Measurements from ENCODE around the gene PLEKHM2. TPM values are rescaled to one million over a fixed set of nuclear protein-coding genes. Genes with fewer than 3 reads are reported as not detected.

PLEKHM2 gene
- total RNA-seq, 4 donors from 2014 or later: 41.9 to 74.5 (median 55.7) TPM

DNA sequence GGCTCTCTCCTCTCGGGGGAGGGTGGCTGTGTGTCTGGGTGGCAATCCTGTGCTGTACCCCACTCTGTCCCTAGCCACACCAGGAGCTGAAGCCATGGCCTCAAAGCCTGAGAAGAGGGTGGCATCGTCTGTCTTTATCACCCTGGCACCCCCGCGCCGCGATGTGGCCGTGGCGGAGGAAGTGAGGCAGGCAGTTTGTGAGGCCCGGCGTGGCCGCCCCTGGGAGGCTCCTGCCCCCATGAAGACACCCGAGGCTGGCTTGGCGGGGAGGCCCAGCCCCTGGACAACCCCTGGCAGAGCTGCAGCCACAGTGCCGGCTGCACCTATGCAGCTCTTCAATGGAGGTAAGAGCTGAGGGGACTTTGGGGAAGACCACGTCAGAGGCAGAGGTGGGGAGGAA is 80.8 kb downstream of the PLEKHM2 start:
- TF ChIP-seq, protein P1, sequence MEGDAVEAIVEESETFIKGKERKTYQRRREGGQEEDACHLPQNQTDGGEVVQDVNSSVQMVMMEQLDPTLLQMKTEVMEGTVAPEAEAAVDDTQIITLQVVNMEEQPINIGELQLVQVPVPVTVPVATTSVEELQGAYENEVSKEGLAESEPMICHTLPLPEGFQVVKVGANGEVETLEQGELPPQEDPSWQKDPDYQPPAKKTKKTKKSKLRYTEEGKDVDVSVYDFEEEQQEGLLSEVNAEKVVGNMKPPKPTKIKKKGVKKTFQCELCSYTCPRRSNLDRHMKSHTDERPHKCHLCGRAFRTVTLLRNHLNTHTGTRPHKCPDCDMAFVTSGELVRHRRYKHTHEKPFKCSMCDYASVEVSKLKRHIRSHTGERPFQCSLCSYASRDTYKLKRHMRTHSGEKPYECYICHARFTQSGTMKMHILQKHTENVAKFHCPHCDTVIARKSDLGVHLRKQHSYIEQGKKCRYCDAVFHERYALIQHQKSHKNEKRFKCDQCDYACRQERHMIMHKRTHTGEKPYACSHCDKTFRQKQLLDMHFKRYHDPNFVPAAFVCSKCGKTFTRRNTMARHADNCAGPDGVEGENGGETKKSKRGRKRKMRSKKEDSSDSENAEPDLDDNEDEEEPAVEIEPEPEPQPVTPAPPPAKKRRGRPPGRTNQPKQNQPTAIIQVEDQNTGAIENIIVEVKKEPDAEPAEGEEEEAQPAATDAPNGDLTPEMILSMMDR (IDR thresholded peaks at IDR 0.05; ENCODE audit: low read depth): no peak

DNA sequence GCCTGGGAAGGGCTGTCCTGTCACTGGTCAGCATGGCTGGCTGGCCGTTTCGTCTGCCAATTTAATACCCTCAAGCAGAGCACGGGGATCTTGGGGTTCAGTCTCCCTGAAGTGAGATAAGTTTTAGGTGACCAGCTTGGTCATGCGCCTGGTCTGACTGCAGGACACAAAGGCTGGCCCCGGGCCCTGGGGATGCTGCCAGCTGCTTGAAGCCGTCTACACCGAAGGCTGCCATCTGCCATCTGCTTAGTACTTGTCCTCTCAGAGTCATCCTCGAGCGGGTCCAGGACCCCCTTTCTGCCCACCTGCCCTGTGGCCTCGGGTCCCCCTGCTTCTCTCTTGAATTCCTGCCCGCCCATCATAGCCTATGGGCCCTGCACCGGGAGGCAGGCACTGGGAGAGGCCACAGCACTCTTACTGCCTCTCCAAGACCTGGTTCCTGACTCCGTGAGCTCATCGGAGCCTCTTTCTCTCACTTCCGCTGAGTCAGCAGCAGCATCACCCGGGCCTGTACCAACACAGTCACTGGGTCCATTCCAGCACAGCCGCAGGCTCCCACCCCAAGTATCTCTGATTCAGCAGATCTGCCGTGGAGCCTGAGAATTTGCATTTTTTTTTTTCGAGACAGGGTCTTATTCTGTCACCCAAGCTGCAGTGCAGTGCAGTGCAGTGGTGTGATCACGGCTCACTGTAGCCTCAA is 81.5 kb downstream of the PLEKHM2 start:
- TF ChIP-seq, protein P1 (IDR thresholded peaks at IDR 0.05; ENCODE audit: low read depth): no peak

DNA sequence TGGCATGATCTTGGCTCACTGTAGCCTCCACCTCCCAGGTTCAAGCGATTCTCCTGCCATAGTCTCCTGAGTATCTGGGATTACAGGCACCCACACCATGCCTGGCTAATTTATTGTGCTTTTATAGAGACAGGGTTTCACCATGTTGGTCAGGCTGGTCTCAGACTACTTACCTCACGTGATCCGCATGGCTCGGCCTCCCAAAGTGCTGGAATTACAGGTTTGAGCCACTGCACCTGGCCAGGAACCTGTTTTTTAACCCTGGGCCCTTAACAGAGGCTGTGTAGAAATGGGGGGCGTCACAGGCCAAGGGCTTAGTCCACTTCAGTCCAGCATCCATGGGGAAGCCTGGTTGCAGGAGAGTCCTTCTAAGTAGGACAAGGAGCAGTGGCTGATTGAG is 83.8 kb downstream of the PLEKHM2 start:
- TF ChIP-seq, protein P1 (IDR thresholded peaks at IDR 0.05; ENCODE audit: low read depth): no peak

DNA sequence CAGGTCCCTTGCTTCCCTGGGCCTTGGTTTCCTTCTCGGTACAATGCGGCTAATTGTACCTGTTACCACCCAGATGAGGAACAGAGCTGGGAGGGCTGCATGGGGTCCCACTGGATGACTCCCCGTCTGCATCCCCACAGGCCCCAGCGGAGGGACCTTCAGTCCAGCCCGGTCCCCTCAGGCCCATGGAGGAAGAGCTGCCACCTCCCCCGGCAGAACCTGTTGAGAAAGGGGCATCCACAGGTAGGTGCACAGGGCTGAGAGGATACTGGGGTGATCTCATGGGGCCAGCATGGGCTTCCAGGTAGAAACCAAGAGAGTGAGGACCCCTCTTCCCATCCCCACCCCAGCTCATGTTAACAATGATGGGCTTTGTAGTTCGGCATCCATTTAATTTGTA is 84.3 kb downstream of the PLEKHM2 start:
- TF ChIP-seq, protein P1 (IDR thresholded peaks at IDR 0.05; ENCODE audit: low read depth): no peak

DNA sequence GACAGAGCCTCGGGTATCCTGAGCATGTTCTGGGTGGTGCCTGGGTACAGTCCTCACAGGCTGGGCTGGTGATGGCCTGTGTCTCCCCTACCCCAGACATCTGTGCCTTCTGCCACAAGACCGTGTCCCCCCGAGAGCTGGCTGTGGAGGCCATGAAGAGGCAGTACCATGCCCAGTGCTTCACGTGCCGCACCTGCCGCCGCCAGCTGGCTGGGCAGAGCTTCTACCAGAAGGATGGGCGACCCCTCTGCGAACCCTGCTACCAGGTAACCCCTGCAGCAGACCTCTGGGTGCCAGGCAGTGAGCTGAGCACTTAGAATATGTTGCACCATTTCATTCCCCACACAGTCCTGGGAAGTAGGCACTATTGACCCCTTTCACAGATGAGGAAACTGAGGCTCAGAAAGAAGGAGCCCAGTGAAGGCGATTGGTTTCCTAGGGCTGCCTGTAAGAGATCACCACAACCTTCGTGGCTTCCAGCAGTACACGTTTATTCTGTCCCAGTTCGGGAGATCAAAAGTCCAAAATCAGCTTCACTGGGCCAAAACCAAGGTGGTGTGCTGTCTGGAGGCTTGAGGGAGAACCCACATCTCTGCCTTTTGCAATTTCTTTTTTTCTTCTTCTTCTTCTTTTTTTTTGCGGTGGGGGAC is 86.3 kb downstream of the PLEKHM2 start:
- TF ChIP-seq, protein P1 (IDR thresholded peaks at IDR 0.05; ENCODE audit: low read depth): no peak

DNA sequence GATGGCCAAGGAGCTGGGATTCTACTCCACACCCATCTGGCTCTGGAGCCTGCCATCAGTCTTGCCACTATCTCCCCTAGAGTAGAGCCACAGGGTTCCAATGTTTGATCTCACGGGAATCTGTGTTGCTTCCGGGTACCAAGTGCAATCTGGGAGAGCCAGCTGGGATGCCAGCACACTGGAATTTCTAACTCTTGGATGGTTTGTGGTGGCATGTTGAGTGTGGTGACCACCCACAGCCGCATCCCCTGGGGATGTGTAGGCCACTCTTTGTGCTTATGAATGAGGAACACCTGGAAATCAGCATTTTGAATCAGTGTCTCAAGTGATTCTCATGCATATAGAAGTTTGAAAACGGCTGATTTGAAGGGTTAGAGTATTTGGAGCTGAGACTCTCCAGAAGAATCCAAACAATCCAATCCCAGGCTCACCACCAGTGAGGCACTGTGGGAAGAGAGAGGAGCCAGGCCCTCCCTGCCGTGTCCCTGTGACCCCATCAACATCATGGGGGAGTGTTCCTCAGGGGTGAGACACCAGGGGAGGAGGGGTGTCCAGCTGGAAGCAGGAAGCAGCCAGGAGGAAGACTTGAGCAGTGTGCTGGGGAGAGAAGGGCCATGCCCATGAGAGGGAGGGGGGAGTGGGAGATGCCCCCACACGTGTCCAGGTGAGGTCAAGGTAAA is 87.9 kb downstream of the PLEKHM2 start:
- TF ChIP-seq, protein P1 (IDR thresholded peaks at IDR 0.05; ENCODE audit: low read depth): no peak

DNA sequence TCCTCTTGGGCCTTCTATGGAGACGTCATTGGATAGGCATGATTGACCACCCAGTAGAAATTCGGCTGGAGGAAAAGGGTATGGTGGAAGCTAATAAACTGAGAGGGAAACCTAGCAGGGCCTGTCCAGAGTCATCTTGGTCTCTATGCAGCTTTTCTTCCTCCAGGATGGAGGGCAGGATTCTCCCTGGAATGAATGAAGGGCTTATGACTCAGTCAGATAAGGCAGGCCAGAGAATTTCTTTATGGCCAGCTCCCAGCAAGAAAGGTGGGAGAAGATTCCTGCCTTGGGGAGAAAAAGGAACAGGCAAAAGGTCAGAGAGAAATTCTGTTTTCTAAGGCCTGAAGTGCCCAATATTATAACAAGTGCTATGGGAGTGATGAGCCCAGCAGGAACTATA is 91.6 kb downstream of the PLEKHM2 start:
- TF ChIP-seq, protein P1 (IDR thresholded peaks at IDR 0.05; ENCODE audit: low read depth): no peak

All from subcutaneous adipose tissue (tissue), 4 donors.